Hepatocyte (in vitro differentiated cells): ENCODE data around the gene SALL1. TPM values are rescaled to one million over a fixed set of nuclear protein-coding genes. Genes with fewer than 3 reads are reported as not detected.

Source experiments
- DNase-seq: peaks from one replicate; pipeline ENCODE4 v3.0.0-alpha.2; 2016; ENCODE audit warnings: low spot score
- H2AFZ ChIP-seq: fragments of 200-600 bp; sonication (generic); 2 replicates; pipeline ENCODE4 v1.6.0; 2016; ENCODE audit warnings: antibody characterized with exemption, mild to moderate bottlenecking
- H3K27ac ChIP-seq: fragments of 200-600 bp; sonication (generic); 2 replicates; pipeline ENCODE4 v1.5.1; 2016; ENCODE audit warnings: mild to moderate bottlenecking
- H3K27me3 ChIP-seq: fragments of 200-600 bp; sonication (generic); 2 replicates; pipeline ENCODE4 v1.6.1; 2016
- H3K36me3 ChIP-seq: fragments of 200-600 bp; sonication (generic); replicated peaks from 2 replicates; pipeline ENCODE4 v1.5.1; 2016; ENCODE audit warnings: low read depth; ENCODE audit not compliant: insufficient read depth
- H3K4me1 ChIP-seq: fragments of 200-600 bp; sonication (generic); 2 replicates; pipeline ENCODE4 v1.5.1; 2016; ENCODE audit warnings: mild to moderate bottlenecking, moderate library complexity; ENCODE audit not compliant: insufficient read depth
- H3K4me2 ChIP-seq: fragments of 200-600 bp; sonication (generic); 2 replicates; pipeline ENCODE4 v1.6.0; 2016
- H3K4me3 ChIP-seq: fragments of 200-600 bp; sonication (generic); 2 replicates; pipeline ENCODE4 v1.5.1; 2016; ENCODE audit warnings: mild to moderate bottlenecking
- H3K79me2 ChIP-seq: fragments of 200-600 bp; sonication (generic); 2 replicates; pipeline ENCODE4 v1.6.0; 2017; ENCODE audit warnings: mild to moderate bottlenecking
- H3K9me2 ChIP-seq: fragments of 200-600 bp; sonication (generic); replicated peaks from 2 replicates; pipeline ENCODE4 v1.6.0; 2017; ENCODE audit warnings: mild to moderate bottlenecking; ENCODE audit not compliant: insufficient read depth
- H3K9me3 ChIP-seq: fragments of 200-600 bp; sonication (generic); 2 replicates; pipeline ENCODE4 v1.5.1; 2016; ENCODE audit warnings: low read depth, mild to moderate bottlenecking
- H4K20me1 ChIP-seq: fragments of 200-600 bp; sonication (generic); 2 replicates; pipeline ENCODE4 v1.6.0; 2016; ENCODE audit warnings: mild to moderate bottlenecking; ENCODE audit not compliant: insufficient read depth, poor library complexity, severe bottlenecking
- CTCF ChIP-seq: fragments of 200-600 bp; sonication (generic); IDR thresholded peaks from 2 replicates; pipeline ENCODE4 v1.5.1; 2016; ENCODE audit warnings: antibody characterized with exemption, mild to moderate bottlenecking; ENCODE audit not compliant: poor library complexity
- EZH2 ChIP-seq: fragments of 200-600 bp; sonication (generic); IDR thresholded peaks from 2 replicates; pipeline ENCODE4 v1.6.1; 2016; ENCODE audit warnings: antibody characterized with exemption, mild to moderate bottlenecking, borderline replicate concordance
- EZH2phosphoT487 ChIP-seq: fragments of 200-600 bp; sonication (generic); IDR thresholded peaks from one replicate; pipeline ENCODE4 v1.6.1; 2018; ENCODE audit warnings: antibody characterized with exemption, mild to moderate bottlenecking, low read depth, moderate library complexity; ENCODE audit not compliant: unreplicated experiment, severe bottlenecking
- WGBS: methylation state at CpG from one replicate; pipeline ENCODE4 v1.1.6; 2016; ENCODE audit warnings: low lambda C conversion rate; ENCODE audit errors: missing lambda C conversion rate; 5-methylcytosine and 5-hydroxymethylcytosine counted together
- polyA plus RNA-seq: library from polyadenylated mRNA; unstranded; fragments of >200 nt; fragmentation: Nextera tagmentation; extraction: Ambion mirVana; gene quantifications from 2 replicates; pipeline ENCODE4 v1.2.1, GENCODE V29; 2016
- total RNA-seq: library from RNA; depleted of rRNA; stranded (reverse); fragments of >200 nt; gene quantifications from 2 replicates; pipeline ENCODE4 v1.2.3, GENCODE V29; 2014

SALL1 gene
- total and polyA plus RNA-seq, 2 experiments from 2014 or later = 2.4 to 5.4 TPM

- WGBS = 4% methylated on average over 32 of the region's 32 CpGs
- peak overlapping the region; percentile 68 for H3K4me3 ChIP-seq
- H3K4me1 ChIP-seq = peaks cover 23% of the 10 kb centered on the region
- peak; percentile 91 for TF ChIP-seq EZH2phosphoT487
- peak; percentile 90 for TF ChIP-seq EZH2
- TF ChIP-seq CTCF = no peak
- no peaks in the 10 kb centered on the region for H3K9me3 ChIP-seq
- H3K27me3 ChIP-seq = peaks cover 93% of the 10 kb centered on the region
- H4K20me1 ChIP-seq = no peaks in the 10 kb centered on the region
- H3K9me2 ChIP-seq = no peaks in the 10 kb centered on the region
- H3K4me2 ChIP-seq = peak overlapping the region; percentile 82
- peak overlapping the region; percentile 97 for H3K27ac ChIP-seq
- no peak overlapping the region for H2AFZ ChIP-seq
- H3K79me2 ChIP-seq = peaks cover 29% of the 10 kb centered on the region
- H3K36me3 ChIP-seq = no peaks in the 10 kb centered on the region
- no peak for DNase-seq
Observed at GRCh38 chr16:51153577-51154031, 2.5 kb upstream of the SALL1 start.

GRCh38 chr16:51152691-51153576 lies 1.9 kb upstream of the SALL1 start:
- Histone ChIP-seq H2AFZ (peak overlapping the region; percentile 10), H3K4me3 (peak overlapping the region; percentile 68), H3K27me3 (peaks cover 94% of the 10 kb centered on the region), H3K79me2 (peaks cover 35% of the 10 kb centered on the region), H3K9me2 (no peaks in the 10 kb centered on the region), H4K20me1 (no peaks in the 10 kb centered on the region), H3K36me3 (no peaks in the 10 kb centered on the region), H3K4me1 (peaks cover 22% of the 10 kb centered on the region), H3K9me3 (no peaks in the 10 kb centered on the region), H3K4me2 (peak overlapping the region; percentile 82), H3K27ac (peak overlapping the region; percentile 97)
- WGBS = under 1% methylated on average over 44 of the region's 60 CpGs
- no peak for DNase-seq
- peak; percentile 86 for TF ChIP-seq EZH2
- TF ChIP-seq EZH2phosphoT487 = peak; percentile 88
- no peak for TF ChIP-seq CTCF

GRCh38 chr16:51151961-51152663 lies 1.0 kb upstream of the SALL1 start:
- no peaks in the 10 kb centered on the region for H4K20me1 ChIP-seq
- TF ChIP-seq EZH2 (peak; percentile 70), EZH2phosphoT487 (peak; percentile 41), CTCF (no peak)
- peak overlapping the region; percentile 97 for H3K27ac ChIP-seq
- H3K4me2 ChIP-seq = peak overlapping the region; percentile 82
- H3K4me1 ChIP-seq = peaks cover 15% of the 10 kb centered on the region
- 2% methylated on average over 10 of the region's 56 CpGs for WGBS
- H3K9me2 ChIP-seq = no peaks in the 10 kb centered on the region
- H2AFZ ChIP-seq = peak overlapping the region; percentile 50
- no peaks in the 10 kb centered on the region for H3K36me3 ChIP-seq
- peaks cover 42% of the 10 kb centered on the region for H3K79me2 ChIP-seq
- H3K27me3 ChIP-seq = peaks cover 94% of the 10 kb centered on the region
- peak overlapping the region; percentile 68 for H3K4me3 ChIP-seq
- peak; percentile 85 for DNase-seq
- H3K9me3 ChIP-seq = no peaks in the 10 kb centered on the region
